ENCODE results near the gene SAMD9L. TPM values are rescaled to one million over a fixed set of nuclear protein-coding genes. Genes with fewer than 3 reads are reported as not detected.

SAMD9L gene
- total RNA-seq (2022; extraction: Qiagen RNA extraction; ENCODE audit: low read depth): 0.47 to 1.0 TPM (median 0.75 TPM) in 5 replicates

DNA sequence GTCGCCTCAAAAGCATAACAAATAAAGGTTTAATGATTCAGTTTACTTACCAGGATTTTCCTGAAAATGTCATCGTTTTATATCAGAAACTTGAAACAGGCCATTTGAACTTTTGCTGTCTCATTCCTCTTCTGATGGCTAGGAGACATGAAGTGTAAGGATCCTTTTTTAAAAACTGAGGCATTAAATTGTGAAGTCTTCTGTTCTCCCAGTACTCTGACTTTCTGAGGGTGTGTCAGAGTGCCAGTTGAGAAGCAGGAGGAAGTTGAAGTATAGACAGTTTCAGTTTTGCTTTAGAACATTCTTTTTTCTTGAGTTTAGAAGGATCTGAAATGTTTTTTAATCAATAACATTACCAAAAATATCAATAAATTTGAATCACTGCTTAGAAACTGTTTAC lies at the start of gene SAMD9L:
TSS of gene SAMD9L (minus strand) at position 242 of the 400 bp plus-strand sequence. CDS start 12,414 bp downstream, outside the sequence.

DNA sequence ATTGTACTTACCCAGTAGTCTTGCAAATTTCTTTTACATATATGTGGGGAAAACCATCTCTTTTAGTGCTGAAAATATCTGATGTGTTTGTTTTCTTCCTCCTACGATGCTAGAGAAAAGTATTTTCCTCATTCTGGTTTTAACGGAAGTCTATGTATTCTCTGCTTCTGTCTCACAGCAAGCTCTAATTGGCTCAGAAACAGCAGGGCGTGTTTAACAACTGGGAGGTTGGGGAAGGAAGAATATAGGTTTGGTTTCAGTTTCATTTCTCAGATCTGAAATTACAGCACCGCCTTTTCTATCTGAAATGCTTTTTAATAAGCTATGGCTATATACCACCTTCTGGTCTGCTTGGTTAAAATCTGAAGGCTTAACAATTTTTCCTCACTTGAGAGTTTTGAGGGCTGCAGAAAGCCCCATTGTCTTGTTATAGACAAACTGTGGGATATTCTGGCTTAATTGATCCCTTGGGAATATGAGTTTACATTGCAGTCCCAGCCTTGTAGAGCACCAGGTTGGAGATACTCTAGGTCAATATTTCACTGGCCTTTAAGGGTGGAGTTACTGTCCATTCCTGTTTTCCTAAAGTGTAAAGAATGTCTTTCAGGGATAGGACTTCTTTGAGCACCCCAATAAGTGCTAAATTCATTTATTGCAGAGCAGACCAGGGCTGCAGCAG lies 30.2 kb downstream of the SAMD9L start, which contains the start of gene SAMD9:
TSS of gene SAMD9 (minus strand) at position 128 of the 679 bp plus-strand sequence. CDS start 11,882 bp downstream, outside the sequence.

Other genes starting within 250 kb of the SAMD9L start
- gene SAMD9, start 30.4 kb downstream of the SAMD9L start, total RNA-seq (2022; extraction: Qiagen RNA extraction; ENCODE audit: low read depth): 3.9 to 9.5 TPM (median 6.5 TPM) in 5 replicates
- not detected in 5 replicates for gene HEPACAM2, start 78.1 kb upstream of the SAMD9L start, total RNA-seq (2022; extraction: Qiagen RNA extraction; ENCODE audit: low read depth)
- gene VPS50, start 84.0 kb upstream of the SAMD9L start, total RNA-seq (2022; extraction: Qiagen RNA extraction; ENCODE audit: low read depth): 5.6 to 10.8 TPM (median 6.6 TPM) in 5 replicates

Data from A549 treated with CpdA at 1 μM for 4 hours (cell line).